Measurements from ENCODE around the gene ZNF22. TPM values are rescaled to one million over a fixed set of nuclear protein-coding genes. Genes with fewer than 3 reads are reported as not detected.
A peak's percentile ranks its signal among the peaks of the same experiment; 100 is the strongest.
"Not testable (repeated sequence)": the region's sequence is repeated elsewhere in the genome, so short reads cannot be mapped to it uniquely, and the experiment has no call there.

ZNF22 gene
- total RNA-seq, 1 donor from 2014 or later: 7.0 TPM

GRCh38 chr10:44991571-44991970, 9.2 kb upstream of the ZNF22 start:
- no peak for ATAC-seq

GRCh38 chr10:44992070-44992731, 8.5 kb upstream of the ZNF22 start:
- no peak for ATAC-seq

GRCh38 chr10:44992732-44993225, 7.9 kb upstream of the ZNF22 start:
- no peak for ATAC-seq

- no peak for ATAC-seq
Observed at GRCh38 chr10:44993226-44993921, 7.3 kb upstream of the ZNF22 start.

- no peak for ATAC-seq
Observed at GRCh38 chr10:44993922-44994751, 6.6 kb upstream of the ZNF22 start.

- ATAC-seq: peak; percentile 68
Observed at GRCh38 chr10:44994752-44995530, 5.8 kb upstream of the ZNF22 start.

GRCh38 chr10:44995581-44995913, 5.2 kb upstream of the ZNF22 start:
- ATAC-seq: no peak

GRCh38 chr10:44995914-44996669, 4.6 kb upstream of the ZNF22 start:
- no peak for ATAC-seq

GRCh38 chr10:44997105-44997748, 3.5 kb upstream of the ZNF22 start:
- no peak for ATAC-seq

GRCh38 chr10:44998146-44998631, 2.5 kb upstream of the ZNF22 start:
- ATAC-seq: no peak

GRCh38 chr10:45000138-45000751, 478 bp upstream of the ZNF22 start:
- ATAC-seq: peak; percentile 19

- peak; percentile 84 for ATAC-seq
Observed at GRCh38 chr10:45001381-45002148, 842 bp downstream of the ZNF22 start.

GRCh38 chr10:45003432-45004000, 2.8 kb downstream of the ZNF22 start:
- no peak for ATAC-seq

- no peak for ATAC-seq
Observed at GRCh38 chr10:45004661-45005060, 3.9 kb downstream of the ZNF22 start.

- ATAC-seq: no peak
Observed at GRCh38 chr10:45005284-45005683, 4.6 kb downstream of the ZNF22 start.

GRCh38 chr10:45006276-45007030, 5.7 kb downstream of the ZNF22 start:
- no peak for ATAC-seq

GRCh38 chr10:45008524-45009161, 7.9 kb downstream of the ZNF22 start:
- peak; percentile 95 for ATAC-seq

- ATAC-seq: not testable (repeated sequence)
Observed at GRCh38 chr10:45014557-45014956, 13.8 kb downstream of the ZNF22 start.
